Stimulated activated CD8-positive, alpha-beta memory T cell treated with anti-CD3 and anti-CD28 coated beads, Interleukin-2, amount 100 ng/mL, for 48 hours (primary cell): Measurements from ENCODE around the gene DPPA3.
"Not testable (repeated sequence)": the region's sequence is repeated elsewhere in the genome, so short reads cannot be mapped to it uniquely, and the experiment has no call there.

ENCODE experiments used
- DNase-seq, 2 donors: peaks; one replicate each; pipeline ENCODE4 v3.0.0-alpha.2; 2020; ENCODE audit warnings: low read depth in 2 of 2

DPPA3 gene

DNA sequence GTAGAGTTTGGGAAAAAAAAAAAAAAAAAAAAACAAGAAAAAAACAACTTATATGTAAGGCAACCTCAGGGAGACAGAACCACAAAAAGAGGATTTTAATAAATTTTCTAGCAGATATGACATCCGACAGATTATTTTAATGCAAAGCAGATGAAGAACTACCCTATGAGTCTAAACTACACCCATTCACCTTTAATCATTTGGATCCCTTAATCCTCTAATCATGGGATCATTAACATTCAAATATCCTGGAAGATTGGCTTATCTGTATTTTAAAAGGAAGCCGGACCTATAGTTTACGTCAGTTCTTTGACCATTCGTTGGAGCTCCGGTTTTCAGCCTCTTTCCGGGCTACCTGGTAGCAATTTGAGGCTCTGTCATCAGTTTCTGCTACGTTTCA is at the start of gene DPPA3:
Gene DPPA3 (plus strand): TSS at position 301 of the 400 bp plus-strand sequence. CDS start 138 bp downstream, outside the sequence.
- no peak for DNase-seq

DNA sequence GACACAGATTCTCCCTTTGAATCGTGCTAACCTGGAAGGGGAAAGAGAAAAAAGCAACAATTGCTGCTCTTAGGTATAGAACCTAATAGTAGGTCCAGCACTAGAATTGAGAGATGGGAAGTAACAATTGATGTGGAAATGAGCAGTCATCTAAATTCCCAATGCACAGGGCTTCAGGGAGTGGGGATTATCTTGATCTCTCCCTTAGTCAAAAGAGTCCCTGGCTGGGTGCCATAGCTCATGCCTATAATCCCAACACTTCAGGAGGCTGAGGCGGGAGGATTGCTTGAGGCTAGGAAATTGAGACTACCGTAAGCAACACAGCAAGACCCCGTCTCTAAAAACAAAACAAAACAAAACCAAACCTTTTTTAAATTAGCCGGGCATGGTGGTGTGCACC is 49.5 kb upstream of the DPPA3 start:
- DNase-seq: no peak

DNA sequence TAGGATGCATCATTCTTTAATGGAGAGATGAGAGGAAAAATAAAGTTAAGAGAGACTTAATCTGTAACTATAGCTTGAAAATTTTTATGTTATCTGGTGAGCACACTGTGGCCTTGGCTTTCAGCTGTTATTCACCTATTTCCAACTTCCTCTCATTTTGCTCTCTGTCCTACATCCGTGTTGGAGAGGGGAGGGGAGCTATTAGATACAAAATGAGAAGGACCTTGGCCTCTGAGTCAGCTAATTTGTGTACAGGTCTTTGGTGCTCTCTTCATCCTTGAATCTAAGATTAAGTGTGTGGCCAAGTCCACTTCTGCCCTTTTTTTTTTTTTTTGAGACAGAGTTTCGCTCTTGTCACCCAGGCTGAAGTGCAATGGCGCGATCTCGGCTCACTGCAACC is 44.6 kb upstream of the DPPA3 start:
- DNase-seq: no peak

DNA sequence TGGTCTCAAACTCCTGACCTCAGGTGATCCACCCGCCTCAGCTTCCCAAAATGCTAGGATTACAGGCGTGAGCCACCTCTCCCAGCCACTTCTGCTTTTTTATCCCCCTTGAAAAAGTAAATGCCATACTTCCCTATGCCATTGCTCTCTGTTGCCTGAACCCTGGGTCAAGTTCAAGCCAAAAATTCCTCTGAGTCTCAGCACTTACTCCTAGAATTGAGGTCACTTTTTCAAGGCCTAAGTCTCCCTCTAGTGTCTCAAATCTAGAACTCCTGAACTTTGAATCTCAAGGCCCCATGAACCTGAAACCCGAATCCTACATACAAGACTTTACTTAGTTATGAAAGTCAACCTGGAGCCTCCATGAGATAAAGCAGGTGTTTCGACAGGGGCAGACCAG is 44.1 kb upstream of the DPPA3 start:
- DNase-seq: no peak

DNA sequence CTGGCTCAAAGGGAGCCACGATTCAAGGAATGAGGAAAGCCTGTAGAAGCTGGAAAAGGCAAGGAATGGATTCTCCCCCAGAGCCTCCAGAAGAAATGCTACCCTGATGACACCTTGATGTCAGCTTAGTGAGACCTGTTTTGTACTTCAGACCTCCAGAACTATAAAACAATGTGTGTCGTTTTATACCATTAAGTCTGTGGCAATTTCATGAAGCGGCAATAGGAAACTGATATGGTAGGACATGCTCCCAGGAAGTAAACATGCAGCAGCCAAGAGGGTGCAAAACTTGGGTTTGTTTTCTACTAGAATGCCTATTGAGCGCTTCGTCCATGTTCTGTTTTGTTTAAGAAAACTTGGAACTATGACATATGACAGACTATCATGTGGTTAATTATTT is 43.1 kb upstream of the DPPA3 start:
- DNase-seq: no peak

DNA sequence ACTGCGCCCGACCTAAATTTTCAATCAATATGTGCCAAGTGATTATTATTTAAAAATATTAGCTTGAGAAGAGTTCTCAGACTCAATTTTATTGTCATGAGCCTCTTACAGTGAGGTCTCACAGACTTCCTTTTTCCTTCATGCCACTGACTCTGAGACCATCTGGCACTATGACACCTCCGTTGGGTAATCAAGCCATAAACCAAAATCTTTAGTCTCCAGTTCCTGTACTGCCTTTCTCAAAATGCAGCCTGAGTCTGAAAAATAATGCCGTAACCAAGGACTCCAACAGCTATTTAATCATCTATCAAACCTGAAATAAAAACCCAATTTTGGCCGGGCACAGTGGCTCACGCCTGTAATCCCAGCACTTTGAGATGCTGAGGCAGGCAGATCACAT is 35.8 kb upstream of the DPPA3 start:
- not testable (repeated sequence) for DNase-seq

DNA sequence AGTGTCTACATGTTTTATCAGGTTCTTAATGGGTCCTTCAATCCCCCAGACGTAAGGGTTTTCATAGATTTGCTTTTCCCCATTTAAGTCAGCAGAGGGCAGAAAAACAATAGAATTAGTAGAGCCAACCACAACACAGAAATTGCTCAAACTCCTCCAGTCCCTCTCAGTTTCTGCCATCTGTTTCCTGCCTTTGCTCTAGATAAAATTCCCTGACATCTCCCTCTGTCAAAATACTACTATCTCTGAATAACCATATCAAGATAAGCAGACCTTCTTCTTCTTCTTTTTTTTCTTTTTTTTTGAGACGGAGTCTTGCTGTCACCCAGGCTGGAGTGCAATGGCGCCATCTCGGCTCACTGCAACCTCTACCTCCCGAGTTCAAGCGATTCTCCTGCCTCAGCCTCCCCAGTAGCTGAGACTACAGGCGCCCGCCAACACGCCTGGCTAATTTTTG is 33.8 kb upstream of the DPPA3 start:
- not testable (repeated sequence) for DNase-seq

DNA sequence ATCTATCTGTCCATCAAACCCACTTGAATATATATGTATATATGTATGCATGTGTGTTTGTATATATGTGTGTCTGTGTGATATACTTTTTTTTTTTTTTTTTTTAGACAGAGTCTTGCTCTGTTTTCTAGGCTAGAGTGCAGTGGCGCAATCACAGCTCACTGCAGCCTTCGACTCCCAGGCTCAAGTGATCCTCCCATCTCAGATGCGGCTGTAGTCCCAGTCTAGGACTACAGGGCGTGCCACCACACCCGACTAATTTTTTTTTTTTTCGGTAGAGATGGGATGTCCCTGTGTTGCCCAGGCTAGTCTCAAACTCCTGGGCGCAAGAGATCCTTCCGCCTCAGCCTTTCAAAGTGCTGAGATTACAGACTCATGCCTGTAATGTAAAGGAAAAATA is 32.5 kb upstream of the DPPA3 start:
- DNase-seq: no peak

DNA sequence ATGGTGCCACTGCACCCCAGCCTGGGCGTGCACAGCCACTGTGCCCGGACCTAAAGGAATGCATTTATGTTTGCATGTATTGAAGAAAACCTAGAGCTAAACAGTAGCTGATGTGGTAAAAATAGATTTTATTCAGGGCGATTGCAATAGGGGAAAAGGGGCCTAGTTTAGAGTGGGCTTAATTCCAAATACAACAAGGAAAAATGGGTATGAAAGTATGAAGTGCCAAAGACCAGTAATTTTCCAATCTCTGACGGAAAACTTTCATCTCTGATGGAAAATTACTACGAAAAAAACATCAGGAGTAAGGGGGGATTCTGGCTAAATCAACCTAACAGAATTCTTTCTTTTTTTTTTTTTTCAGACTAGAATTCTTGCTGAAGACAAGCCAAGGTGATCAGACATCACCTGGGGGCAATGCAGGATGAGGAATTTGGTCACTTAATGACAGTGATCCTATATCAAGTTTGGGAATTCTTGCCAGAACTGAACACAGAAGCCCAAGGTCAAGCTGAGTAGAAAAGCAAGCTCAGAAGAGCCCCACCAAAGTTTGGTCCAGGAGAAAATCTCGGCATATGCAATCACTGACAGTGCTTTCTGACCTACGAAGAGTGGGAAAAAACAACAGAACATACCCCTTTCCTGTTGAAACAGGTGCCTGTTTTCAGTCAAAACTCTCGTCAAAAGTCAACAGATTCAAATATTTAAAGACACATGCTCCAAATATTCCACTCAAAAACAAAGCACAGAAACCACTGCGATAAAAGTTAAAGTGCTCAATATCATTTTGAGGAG is 31.8 kb upstream of the DPPA3 start:
- DNase-seq: no peak

DNA sequence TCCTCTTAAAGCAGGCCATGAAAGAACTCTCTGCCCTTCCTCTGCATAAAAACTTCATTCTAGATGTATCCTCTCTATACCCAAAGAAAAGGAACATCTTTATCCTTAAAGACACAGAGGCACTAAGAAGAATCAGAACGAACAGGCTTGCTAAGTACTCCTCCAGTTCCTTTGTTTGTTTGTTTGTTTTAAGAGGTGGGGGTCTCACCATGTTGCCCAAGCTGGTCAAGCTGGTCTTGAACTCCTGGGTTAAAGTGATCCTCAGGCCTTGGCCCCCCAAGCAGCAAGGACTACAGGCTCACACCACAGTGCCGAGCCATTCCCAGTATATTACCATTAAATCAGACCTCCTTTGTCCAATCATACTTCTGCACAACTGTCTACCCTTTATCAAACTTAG is 29.7 kb upstream of the DPPA3 start:
- DNase-seq: no peak

DNA sequence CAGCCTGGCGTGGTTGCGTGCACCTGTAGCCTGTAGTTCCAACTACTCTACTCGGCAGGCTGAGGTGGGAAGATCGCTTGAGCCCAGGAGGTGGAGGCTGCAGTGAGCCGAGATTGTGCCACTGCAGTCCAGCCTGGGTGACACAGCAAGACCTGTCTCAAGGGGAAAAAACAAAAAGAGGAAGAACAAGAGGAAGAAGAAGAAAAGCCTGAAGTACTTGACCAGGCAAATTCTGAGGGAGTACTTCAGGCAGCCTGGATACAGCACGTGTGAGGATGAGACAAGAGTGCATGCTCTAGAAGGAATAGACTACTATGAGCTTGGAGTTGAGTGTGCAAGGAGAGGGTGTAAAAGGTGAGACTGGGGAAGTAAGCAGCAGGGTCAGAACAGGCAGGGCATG is 17.4 kb upstream of the DPPA3 start:
- no peak for DNase-seq

DNA sequence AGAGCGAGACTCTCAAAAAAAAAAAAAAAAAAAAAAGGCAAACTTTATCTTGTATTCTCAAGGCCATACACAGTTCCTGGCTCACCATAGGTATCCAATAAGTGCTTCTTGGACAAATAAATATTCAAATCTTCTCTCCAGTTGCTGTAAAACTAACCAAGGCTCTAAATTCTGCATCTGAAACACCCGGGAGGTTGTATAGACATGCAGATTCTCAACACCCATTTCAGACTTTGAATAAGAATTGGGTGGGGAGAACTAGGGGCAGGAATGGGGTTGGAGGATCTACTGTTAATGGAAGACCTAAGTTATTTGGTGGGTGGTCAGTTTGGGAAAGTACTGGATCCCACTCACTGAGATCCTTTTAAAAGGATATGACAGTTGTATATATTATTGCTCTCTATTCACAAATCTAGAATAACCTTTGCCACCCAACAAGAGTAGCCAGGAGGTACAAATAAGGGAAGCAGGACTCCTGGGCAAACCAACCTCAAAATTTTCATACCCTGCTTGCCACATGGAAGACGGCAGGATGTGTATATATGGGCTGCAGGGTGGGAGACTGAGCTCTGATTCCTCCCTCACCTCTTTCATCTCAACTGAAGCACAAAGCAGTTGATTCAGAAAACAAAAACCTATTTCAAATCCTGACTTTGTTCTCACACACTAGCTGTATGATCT is 16.5 kb upstream of the DPPA3 start:
- no peak for DNase-seq

DNA sequence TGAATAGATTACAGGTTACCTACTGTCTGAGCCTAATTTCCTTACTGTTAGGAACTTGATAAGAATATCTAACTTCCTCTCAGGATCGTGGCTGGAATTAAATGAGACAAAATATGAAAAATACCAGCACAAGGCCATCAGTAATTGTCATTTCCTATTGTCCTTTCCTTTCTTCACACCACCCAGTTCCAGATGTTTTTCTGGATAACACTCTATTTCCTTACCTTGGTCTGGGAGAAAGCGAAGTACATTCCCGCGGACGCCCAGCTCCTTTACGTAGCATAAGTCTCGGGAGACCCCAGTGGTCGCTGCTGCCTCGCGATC is 16.0 kb upstream of the DPPA3 start:
- no peak for DNase-seq

DNA sequence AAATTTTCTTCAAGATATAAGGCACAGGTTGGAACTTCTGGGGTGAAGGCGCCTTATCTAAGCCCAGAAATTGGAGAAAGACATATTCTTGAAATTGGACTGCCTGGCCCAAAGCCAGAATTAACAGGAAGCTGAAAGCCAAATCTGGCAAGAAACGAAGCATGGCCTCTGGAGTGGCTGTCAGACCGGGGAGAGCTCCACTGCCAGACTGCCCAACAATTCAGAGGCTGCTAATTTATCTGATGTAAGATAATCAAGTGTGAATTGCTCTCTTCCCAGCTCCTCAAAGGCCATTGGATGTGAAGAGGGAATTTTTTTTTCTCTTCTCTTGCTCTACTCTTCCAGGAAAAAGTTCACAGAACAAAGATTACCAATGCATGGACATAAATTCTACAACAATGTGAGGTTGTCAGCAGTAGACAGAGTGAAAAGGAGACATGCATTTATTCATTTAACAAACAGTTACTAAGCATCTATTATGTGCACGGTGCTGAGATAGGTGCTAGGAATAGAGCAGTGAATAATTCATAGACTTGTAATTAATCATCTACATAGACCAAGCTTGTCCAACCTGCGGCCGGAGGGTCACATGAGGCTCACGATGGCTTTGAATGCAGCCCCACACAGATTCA is 15.6 kb upstream of the DPPA3 start, which contains the start of gene GDF3:
Gene GDF3 (minus strand): TSS at position 210 of the 632 bp plus-strand sequence. CDS start 47 bp downstream, at position 163.
- DNase-seq: no peak

DNA sequence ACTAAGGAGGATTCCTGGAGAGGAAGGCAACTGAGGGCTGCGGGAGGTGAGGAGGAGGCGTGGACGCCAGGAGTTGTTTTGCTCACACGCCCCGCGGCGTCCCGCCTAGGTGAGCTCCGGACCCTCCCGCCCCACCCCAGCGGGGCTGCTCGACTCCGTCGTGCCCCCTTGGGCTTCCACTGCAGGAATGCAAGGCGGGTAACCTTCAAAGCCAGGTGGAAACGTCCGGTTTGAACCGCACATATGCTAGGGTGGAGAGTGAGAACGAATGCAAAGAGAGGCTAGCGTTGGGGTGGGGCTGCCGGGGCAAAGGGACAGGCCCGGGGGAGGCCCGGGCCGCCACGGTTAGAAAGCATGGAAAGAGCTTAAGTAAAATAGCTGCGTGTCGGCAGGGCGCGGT is 5.4 kb upstream of the DPPA3 start:
- DNase-seq: no peak

DNA sequence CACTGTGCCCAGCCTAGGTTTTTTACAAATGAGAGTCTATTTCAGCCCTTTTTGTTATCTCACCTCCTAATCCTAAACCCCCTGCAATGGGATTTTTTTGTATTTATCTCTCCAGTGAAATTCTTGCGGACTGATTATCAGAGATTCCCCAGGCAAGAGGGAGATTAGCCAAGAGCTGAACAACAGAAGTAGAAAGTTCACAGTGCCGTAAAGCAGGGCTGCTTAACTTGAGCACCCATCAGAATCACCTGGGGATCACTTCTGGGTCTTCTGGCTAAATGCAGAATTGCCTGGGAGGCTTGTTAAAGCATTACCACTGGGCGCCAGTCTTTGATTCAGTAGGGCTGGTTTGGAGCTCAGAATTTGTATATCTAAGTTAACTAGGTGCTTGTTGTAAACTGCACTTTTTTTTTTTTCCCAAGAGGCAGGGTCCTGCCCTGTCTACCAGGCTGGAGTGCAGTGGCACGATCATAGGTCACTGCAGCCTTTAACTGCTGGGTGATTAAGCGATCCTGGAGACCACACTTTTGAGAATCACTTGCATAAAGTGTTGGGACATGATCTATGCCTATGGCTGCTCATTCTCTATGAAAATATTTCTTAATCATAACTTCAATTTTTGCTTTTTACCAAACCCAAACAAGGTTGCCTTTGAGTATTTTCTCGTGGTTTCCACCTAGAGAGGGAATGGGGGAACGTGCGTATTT is 1.1 kb upstream of the DPPA3 start:
- DNase-seq: no peak

DNA sequence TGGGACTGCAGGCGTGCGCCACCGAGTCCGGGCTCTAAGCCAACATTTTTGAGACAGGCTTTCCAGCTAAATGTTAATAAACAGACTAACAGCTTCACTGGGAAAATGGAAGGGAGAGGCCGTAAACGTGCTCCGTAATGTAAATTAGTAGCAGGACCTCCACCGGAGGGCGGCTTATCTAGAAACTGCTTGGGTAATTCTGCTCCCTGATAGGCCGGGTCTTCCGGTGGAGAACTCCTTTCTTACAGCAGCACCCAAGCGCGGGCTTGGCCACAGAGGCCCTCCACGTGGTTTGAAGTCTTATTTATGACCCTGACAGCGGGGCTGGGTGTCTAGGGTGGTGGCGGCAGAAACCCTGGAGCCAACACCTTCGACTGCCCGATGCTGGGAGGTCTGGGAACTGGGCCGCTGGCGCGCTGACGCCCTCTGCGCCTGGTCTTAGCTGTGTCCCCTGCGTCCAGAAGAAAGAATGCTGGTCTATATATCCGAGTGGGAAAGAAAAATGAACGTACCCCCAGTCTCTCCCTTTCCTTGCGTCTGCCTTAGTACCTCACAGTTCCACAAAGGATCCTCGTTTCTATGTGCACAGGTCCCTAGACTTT is 1.7 kb downstream of the DPPA3 start:
- DNase-seq: no peak

DNA sequence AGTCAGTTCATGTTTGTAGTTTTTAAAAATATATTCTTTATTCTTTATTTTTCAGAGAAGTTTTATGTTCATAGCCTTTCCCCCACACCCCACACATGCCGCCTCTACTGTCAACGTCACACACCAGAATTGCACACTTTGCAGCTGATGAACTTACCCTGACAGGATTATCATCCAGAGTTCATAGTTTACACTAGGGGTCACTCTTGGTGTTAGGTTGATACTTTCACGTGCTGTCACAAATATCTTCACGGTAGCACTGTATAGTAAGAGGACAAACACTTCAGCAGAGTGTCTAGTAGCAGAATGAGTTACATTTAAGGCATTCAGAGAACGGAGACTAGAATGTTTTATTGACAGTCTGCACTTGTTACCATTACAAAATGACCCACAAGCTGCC is 5.1 kb downstream of the DPPA3 start:
- DNase-seq: no peak

DNA sequence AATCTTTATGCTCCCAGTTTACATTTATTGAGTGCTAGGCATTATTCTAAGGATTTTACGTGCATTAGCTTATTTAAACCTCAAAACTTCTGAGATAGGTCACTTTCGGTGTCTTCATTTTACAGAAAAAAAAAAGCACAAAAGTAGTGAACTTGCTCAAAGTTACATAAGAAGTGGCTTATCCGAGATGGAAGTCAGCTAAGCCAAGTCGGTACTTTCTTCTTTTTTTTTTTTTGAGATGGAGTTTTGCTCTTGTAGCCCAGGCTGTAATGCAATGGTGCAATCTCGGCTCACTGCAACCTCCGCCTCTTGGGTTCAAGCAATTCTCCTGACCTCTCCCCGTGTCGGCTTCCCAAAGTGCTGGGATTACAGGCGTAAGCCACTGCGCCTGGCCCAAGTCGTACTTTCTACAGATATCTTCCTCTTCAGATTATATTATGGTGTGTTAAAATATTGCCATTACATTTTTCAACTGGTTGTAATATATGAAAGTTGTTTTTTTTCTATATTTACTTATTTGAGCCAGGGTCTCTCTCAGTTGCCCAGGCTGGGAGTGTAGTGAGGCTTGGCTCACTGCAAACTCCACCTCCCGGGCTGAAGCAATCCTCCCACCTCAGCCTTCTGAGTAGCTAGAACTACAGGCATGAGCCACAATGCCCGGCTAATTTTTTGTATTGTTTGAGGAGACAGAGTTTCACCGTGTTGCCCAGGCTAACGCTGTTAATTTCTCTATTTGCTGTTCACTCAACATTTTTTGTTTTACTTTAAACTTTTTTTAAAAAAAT is 8.9 kb downstream of the DPPA3 start:
- no peak for DNase-seq

DNA sequence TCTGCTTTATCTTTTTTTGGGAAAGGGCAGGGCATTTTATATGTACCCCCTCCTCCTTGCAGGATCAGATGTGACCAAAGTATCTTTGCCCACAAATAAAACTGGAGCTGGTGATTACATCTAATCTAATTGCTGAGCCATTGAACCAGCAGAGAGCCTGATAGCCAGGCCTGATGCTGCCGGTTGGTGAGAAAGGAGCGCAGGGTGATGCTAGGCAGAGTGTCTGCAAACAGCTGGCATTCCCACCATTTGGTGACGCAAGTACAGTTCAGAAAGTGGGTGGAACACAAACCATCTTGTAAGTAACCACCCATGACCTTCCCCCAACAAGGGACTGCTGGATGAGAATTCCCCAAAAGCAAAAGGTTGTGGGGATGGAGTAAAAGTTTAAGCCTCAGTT is 12.7 kb downstream of the DPPA3 start:
- DNase-seq: no peak

DNA sequence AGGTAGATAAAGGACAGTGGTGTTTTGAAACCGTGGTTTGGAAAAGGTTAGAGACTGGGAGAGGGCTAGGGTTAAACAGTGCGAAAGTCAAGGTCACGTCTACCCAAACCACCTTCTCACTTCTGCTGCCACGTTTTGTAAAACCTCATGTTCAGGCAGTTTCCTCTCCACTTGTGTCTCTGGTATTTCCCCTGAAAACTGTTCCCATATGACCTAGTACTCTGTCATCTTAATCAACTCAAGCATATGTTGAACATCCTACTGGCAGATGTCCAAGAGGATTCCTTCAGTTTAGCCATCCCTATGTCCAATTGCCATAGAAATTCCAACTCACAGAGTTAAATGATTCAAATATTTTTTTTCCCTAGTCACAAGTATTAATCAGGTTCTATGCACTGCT is 18.5 kb downstream of the DPPA3 start:
- no peak for DNase-seq
